ENCODE data around the gene ERCC5.

ERCC5 gene

DNA sequence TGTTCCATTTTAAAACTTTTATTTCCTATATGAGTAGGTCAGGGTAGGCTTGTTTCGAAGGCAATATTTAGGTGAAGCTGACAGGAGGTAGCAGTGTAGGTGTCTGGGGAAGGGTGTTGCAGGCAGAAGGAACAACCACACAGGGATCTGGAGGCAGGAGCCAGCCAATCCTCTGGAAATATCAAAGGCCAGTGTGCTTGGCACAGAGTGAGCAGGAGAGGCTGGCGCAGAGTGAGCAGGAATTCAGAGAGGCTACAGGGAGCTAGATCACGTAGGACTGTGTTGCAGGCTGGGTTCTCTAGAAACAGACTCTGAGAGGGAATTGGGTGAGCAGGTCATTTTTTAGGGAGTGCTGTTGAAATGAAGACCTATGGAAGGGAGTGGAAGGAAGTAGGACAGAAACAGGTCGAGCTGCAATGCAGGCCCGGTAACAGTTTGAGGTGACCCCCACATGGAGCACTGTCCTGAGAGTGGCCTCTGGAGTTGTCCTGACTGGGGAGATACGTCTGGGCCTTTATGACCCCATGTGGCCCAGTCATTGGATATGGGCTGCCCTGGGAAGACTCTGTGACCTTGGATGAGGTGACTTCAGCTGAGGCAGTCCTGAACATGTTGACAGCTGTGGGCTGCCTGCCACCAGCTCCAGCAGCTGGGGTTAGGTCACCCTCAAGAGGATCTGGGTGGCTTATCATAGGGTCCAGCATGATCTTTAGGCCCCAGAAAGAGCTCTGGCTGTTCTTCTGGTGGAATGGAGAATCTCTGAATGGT lies 51.7 kb downstream of the ERCC5 start:
- no peak for DNase-seq

DNA sequence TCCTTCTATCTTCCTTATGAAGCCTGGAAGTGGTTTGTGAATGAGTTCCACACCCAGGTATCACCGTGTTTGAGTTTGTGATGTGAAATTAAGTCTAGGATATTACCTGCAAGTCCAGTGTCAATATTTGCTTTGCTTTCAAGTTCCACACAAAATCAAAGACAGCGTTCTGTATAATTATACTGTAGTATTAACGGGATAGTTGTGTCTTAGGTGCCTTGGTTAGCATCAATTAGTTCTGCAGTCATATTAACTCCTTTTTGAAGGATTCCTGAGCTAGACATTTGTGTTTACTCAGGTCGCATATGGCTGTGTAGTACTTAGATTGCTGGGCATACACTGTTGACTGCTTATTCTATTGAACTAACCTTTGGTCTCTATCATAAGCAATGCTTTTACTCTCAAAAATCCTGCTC lies 54.4 kb downstream of the ERCC5 start:
- DNase-seq, result no peak

DNA sequence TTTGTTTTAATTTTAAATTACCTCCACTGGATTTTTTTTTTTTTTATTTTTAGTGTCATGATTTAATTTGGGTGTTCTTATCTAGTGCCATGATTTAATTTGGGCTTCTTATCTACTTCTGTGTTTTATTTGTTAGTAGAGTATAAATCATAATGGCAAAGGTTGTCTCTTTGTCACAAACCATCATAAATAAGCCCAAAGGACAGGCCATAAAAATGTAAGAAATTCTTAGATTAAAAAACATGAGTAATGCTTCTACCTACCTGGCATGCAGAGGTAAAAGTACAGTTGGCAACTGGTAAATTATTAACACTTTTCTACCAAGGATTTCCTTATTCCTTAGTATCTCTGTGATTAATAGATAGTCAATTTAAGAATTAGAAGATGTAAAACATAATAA lies 55.2 kb downstream of the ERCC5 start:
- no peak for DNase-seq

DNA sequence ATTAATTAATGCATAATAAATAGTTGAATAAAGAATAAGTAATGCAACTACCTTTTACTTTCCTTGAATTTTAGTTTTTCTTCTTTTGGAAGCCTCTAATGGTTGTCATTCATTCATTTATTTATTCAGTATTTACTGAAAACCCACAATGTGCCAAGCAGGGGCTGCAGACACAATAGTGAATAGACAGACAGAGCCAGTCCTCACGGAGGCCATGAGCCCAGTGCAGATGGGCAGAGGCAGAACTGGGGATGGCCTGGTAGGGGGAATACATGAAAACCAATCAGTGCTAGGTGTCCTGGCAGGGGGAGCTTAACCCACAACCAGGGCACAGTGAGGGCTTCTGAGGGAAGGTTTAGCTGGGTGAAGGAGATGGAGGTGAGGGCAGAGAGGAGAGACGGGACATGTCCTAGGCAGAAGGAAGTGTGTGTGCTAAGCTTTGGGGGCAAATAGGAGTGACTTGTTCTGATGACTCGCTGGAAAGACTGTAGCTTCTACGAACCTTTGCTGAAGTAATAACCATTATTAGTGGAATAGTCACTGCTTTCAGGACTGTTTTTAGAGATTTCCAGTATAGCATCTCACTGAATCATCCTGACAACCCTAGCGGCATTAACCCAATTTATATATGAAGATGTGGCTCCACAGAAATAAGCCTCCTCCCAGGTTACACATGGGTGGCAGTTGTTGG lies 55.9 kb downstream of the ERCC5 start:
- DNase-seq, result no peak

DNA sequence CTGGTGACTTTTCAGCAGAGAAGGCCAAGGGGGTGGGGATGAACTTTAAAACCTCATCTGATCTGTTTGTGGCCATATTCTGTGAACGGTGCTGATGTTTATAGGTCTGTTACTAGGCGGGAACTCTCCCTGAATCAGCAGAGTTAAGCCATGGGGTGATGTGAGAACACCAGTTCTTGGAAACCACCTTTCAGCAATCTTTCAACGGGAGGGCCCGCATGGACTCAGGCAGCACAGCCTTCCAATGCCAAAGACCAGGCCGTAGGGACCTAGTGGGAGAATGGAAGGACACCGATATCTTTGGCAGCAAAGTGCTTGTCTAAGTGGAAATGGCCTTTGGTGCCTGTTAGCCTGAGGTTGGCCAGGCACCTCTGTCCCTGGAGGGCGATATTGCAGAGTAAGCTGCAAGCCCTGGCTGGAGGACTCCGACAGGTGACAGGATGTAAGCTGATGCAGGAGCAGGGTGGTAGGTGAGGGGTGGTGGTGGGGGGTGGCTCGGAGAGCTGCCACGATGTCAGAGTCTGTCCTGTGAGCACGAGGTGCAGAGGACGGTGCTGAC lies 57.0 kb downstream of the ERCC5 start:
- DNase-seq, result no peak

DNA sequence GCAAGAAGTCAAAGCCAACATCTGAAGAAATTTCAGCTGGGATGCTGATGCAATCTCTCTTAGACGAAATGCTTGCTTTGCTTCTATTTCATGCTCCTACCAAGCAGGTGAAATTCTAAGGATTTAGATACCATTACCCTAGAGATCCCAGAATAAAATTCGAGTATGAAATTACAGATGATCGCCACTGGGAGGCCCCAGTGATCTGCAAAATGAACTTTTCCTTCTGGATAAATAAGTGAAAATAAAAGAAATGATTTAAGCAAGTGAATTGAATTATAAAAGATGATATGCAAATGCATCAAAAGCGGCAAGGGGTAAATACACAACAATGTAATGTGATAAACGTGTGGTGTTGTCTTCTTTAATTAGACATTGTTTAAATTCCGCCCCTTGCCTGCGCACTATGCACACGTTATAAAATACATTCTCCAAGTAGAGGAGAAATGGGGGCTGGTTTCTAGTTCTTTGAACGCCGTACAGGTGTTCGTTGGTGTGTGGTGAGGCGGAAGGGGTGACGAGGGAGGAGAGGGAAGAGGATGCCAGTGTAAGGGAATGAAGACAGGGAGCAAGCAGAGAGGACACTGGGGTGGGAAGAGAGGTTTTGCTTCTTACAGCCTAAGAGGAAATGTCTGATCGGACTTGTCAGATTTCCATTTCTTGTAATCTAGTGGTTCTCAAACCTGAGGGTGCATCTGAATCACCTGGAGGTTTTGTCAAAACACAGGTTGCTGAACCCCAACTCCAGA lies 58.0 kb downstream of the ERCC5 start:
- peak; percentile 32 for DNase-seq

DNA sequence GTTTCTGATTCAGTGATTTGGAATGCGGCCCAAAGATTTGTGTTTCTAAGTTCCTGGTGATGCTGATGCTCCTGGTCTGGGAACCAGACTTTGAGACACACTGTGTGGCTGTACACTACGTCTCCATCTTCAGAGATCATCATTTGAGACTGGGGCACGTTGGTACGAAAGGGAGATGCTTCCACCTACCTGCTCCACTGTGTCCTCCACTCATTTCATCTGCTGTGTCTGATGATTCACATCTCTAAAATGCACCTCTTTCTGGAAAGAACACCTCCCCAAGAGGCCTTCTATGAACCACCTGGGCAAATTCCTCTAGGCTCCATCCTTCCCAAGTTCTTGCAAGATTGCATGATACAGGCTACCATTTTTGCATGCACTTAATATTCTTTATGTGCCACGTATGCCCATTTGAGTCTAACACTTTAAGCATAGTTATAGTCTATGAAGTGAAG lies 58.6 kb downstream of the ERCC5 start:
- DNase-seq, result no peak

DNA sequence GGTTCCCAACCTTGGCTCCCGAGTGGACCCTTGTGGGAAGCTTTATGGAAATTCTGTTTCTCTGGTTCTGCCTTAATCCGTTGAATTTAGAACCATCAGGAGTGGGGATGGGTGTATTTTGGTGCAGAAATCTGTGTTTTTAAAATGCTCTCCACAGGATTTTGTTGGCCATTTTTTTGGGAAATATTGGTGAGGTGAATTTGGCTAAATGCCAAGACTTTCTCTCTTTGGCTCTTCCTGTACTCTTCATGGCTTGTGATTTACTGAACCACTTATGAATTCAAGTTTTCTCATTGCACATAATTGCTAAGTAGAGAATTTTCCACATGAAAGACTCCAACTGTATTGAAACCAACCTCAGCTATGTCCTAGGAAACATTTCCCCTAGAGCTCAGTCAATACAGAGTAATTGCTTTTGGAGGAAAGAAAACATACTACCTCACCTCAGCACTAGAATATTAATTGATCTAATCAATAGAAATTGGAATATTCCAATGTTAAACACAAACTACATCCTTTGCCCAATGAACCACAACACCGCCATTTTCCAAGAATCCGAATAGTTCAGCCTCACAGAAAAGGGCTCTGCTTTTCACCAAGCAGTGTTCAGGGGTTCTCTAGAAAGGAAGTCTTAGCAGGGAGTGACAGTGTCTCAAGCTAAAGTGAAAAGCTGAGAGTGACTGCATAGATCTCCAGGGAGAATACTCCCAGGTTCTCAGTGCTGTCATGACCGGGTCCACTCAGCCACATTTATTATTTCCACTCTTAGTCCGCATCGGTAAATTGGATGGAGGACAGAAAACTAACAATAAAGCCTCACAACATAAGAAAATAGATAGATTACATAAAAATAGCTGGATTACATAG lies 60.3 kb downstream of the ERCC5 start:
- no peak for DNase-seq

DNA sequence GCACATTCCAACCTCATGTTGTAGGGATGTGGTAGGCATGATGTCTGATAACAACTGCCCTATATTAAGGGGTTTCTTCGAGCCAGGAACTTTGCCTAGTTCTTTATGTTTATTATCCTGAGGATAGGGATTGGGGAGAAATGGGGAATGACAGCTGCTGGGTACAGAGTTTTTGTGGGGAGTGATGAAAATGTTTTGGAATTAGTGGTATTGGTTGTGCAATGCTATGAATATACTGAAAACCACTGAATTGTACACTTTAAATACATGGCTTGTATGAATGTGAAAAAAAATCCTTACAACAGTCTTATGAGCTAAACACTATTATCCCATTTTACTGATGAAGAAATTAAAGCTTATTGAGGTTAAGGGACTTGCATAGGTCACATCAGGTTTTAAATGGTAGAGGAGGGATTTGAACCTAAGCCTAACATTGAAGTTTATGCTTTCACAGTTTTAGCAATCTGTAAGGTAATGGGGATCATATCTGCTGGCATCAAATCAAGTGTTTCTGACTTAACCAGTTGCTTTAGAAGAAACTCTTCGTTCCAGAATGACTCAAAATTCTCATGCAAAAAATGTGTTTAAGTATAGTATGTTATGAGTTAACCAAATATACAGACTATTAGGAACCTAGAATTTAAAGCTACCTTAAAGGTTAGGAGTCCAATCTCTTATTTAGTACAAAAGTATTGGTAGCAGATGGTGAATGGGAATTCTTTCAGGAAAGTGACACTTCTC lies 61.4 kb downstream of the ERCC5 start:
- DNase-seq, result no peak

DNA sequence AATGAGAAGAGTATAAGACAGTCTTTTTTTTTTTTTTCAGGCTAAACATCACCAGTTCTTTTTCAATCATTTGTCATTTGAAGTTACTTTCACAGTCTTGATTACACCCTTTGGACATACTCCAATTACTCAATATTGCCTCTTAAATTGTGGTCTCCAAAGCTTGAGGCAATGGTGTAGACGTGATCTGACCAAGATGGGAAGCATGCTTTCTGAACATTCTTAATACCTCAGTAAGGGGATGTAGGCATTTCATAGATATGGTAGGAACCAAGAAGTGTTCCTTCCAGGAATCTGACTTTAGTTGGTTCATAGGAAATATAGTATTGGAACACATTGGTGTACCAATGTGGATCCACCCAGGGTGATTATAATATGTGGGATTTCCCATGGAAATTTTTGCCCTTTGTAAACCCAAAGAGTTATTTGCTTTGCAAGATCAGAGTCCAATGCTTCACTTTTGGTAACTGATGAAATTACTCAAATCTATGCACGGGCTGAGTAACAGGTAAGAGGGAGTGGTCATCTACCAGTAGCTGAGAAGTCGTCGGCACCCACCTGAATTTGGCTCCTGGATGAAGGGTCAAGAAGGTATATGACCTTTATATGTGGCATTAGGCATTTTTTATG lies 62.2 kb downstream of the ERCC5 start:
- no peak for DNase-seq

DNA sequence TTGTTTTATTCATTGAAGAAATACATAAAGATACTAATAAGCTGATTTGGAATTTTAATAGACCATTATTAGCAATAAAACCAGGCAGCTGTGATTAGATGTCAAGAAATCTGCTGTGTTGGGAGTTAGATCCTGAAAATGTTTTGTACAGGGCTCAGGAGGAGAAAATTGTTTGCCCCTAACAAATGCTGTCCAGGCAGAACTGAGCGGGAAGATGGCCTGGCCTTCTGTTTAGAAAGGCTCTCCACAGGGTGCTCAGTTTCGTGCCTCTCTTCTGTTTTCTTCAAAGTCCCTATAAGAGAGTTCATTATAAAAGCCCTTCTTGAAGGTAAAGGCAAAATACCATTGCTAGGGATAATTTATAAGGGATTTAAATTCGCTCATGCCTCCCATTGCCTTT lies 64.1 kb downstream of the ERCC5 start:
- DNase-seq, result no peak

DNA sequence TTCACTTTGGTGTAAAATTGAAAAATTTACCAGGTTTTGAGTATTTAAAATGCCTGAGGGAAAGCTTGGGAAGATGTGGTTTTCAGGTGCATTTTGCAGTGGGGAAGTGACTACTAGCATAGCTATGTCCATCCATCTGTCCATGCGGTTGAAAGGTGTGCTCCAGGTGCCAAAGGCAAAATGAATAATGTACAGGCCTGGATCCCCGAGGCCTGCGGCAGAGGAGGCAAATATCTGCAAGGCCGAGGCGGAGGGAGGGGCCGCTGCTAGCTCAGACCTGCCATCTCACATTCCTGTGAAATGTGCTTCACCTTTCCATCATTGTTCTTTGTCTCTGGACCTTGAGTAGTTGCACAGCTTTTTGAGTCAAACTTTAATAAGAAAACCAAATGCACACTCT lies 65.5 kb downstream of the ERCC5 start:
- DNase-seq, result no peak

DNA sequence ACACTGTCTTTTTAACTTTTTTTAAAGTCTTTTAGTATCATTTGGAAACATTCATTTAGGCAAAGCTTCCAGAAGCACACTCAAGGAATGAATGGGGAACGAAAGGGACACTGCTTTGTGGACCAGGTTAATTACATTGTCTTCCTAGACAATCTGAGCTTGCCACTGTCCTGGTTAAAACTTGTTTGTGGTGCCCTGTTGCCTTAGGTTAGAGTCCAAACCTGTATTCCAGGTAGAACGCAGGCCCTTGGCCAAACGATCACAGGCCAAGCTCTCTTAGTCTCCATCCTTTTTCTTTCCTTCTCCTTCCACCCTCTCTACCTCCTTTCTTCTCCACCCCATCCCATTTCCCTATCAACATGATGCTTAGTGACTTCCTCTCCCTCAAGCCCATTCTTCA lies 66.8 kb downstream of the ERCC5 start:
- no peak for DNase-seq

DNA sequence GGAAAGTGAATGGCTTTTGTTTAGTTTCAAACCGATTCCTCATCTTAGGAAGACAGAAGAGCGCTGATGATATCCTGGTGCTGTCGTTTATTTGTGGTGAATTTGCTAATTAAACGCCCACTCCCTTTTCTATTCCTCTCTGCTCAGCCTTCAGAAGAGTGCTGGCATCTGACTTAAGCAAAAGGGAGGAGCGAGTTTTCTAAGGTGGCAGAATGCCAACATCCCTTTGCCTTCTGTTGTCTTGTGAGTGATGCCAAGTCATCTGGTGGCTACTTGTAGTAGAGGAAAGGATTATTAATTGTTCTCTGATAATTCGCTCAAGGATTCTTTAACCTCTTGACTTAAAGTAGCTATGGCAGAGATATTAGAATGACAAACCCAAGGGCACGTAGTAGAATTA lies 68.1 kb downstream of the ERCC5 start:
- peak; percentile 54 for DNase-seq

DNA sequence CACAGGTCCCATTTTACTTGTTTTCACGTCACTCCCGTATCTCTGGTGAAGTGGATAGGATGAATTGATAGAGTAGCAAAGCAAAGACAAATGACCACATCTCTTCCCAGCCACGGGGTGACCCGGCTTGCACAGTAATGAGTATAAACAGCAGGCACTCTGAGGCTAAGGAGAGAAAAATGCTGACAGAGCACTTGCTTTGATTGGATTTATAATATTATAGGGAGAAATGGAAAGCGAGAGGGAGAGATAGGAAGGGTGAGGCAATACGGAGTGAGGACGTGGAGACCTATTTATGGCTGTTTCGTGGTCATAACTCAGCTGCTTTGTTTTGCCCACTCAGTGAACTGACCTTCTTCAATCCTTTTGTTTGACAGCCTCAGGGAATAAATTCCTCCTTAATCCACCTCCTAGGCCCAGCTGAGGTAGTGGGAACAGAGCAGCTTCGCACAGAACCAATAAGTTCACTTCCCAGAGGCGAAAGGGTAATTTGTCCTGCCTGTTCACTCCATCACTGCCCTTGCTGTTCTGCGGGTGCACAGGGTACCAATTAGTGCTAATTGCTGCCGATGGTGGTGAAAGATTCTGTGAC lies 68.6 kb downstream of the ERCC5 start:
- no peak for DNase-seq

DNA sequence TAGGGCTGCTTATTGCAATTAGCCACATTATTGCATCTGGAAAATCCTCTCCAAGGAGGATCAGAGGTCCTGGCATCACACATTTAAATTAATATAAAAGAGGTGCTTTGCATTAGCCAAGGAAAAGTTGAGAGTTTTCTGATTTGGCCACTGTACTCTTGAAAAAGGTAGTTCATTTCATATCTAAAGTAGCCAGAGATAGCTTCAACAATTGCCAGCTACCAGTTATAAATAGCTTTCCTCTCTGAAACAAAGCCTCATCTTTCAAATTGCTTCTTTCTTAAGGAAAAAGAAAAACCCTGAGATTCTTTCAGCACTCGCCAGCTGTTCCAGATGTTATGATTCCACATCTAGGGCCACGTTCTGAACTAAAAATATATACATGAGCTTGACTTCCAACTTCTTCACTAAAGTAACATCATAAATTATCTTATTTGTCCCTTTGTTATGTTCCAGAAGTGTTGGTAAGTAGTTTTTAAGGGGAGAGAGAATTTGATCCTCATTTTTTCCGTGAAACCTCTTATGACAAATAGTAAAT lies 69.6 kb downstream of the ERCC5 start:
- no peak for DNase-seq

DNA sequence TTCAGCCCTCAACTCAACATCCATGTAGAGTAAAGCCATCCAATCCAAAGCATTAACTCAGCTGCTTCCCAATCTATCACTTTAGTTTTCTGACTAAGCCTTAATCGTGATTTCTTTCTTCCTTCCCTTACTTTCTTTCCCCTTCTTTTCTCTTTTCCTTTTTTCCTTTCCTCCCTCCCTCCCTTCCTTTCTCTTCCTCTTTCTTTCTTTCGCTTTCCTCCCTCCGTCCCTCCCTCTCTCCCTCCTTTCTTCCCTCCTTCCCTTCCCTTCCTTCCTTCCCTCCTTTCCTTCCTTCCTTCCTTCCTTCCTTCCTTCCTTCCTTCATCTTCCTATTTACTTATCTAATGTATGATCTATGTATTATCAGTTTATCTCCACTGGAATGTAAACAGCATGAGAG lies 71.2 kb downstream of the ERCC5 start:
- DNase-seq, result no peak

DNA sequence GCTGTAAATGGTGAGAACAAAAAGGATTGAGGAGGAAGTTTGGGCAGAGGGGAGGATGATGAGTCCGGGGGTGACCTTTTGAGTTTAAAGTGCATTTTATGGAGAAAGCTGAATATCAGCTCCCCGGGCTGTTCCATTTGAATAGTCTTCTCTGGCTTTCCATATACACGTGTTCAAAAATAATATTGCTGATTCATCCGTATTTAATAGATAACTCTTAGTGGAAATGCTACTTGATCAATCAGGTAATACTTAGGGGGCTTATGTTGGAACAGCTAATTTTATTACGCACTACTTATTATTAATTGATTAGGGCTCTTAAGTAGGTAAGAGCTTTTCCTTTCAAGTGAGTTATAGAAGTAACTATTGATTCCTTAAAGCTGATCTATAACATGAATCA lies 76.4 kb downstream of the ERCC5 start:
- no peak for DNase-seq

All from hematopoietic multipotent progenitor cell treated with erythropoietin and hydrocortisone succinate and interleukin-3 and kit ligand, for 6 days (in vitro differentiated cells).